GM21786 (cell line): ENCODE data around the gene SLC25A5.
"Not testable (repeated sequence)": the region's sequence is repeated elsewhere in the genome, so short reads cannot be mapped to it uniquely, and the experiment has no call there.

ENCODE experiments used
- ATAC-seq: cut with Tn5 transposase; IDR thresholded peaks from one replicate; pipeline ENCODE4 v1.9.1; 2021; ENCODE audit not compliant: unreplicated experiment

Gene SLC25A5

GRCh38 chrX:119502727-119503483 lies 34.7 kb downstream of the SLC25A5 start:
- no peak for ATAC-seq

- ATAC-seq = no peak
Observed at GRCh38 chrX:119503484-119503861, 35.2 kb downstream of the SLC25A5 start.

DNA sequence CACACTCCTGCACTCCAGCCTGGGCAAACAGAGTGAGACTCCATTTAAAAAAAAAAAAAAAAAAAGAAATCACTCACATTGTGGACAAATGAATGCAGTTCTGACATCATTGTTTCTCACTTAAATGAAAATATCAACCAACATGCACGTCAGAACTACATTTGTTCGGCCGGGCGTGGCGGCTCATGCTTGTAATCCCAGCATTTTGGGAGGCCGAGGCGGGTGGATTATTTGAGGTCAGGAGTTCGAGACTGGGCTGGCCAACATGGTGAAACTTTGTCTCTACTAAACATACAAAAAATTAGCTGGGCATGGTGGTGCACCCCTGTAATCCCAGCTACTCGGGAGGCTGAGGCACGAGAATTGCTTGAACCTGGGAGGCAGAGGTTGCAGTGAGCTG lies 36.9 kb downstream of the SLC25A5 start:
- not testable (repeated sequence) for ATAC-seq

- no peak for ATAC-seq
Observed at GRCh38 chrX:119505945-119506344, 37.7 kb downstream of the SLC25A5 start.

- ATAC-seq = no peak
Observed at GRCh38 chrX:119507206-119507605, 39.0 kb downstream of the SLC25A5 start.

DNA sequence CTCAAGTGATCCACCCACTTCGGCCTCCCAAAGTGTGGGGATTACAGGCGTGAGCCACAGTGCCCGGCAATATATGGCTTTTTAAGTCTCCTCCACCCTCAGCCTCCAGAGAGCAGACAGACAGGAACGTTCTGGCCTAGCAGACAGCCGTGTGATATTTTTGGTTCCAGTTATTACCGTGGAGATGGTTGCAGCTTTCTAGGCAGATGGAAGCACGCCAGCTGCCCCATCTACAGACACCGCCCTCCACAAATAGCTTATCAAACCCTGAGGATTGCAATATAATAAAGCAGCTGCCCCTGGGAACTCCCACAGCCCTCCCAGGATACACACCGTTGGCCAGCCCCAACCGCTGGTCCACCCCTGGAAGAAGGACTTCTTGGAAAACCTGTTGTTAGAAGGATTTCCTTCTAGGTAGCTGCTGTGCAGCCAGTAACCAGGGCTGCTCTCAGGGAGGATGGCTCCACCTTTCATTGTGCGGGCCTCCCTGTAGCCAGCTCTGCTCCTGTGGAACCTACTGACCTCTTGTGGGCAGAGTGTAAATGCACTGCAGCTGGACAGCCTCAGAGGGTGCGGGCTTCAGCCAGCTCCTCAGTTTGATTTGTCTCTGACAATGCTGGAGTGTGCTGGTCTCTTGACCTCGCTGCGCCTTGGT lies 44.0 kb downstream of the SLC25A5 start:
- no peak for ATAC-seq

DNA sequence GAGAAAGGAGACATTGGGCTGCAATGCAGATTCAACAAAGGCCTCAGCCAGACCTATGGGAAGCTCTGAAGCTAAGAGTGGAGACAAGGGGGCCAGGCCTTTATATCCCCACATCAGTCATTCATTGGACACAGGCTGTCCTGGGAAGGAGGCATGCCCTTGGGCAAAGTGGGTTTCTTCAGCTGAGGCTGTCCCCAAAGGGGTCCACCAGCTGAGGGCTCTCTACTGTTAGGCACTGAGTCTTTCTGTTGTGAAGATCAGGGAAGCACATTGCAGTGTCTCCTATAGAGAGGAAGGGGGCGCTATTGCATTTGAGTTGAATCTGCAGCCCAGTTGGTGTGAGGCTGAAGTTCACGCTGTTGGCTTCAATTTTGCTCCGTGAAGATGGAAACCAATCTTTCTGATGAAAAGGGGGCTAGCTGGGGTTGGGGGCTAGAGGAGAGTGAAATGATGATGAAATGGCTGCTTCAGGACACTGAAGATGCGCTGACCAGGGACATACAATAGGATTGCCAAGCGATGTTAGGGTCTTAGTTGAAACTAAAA lies 48.0 kb downstream of the SLC25A5 start:
- peak; percentile 88 for ATAC-seq

GRCh38 chrX:119518371-119518770 lies 50.1 kb downstream of the SLC25A5 start:
- no peak for ATAC-seq
